C4-2B (cell line): ENCODE results near the gene USP50.

ENCODE experiments used
- H3K27ac ChIP-seq: fragments of 450-650 bp; 2 replicates; pipeline ENCODE4 v1.5.1; 2017
- ZFX ChIP-seq: fragments of 450-650 bp; IDR thresholded peaks from 2 replicates; pipeline ENCODE4 v1.6.1; 2017
- TF ChIP-seq, protein P1 (sequence below): fragments of 450-650 bp; conservative IDR thresholded peaks from 2 replicates; pipeline ENCODE4 v1.5.1; 2017; ENCODE audit warnings: mild to moderate bottlenecking

USP50 gene

DNA sequence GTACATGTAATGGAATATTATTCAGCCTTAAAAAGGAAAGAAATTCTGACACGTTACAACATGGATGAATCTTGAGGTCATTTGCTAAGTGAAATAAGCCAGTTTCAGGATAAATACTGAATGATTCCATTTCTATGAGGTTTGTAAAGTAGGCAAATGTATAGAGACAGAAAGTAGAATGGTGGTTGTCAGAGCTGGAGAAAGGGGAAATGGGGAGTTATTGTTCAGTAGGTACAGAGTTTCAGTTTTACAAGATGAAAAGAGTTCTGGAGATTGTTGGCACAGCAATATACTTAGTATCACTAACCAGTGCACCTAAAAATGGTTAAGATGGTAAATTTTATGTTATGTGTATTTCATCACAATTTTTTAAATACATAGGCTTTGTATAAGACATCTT lies 61.7 kb downstream of the USP50 start:
- H3K27ac ChIP-seq: no peak overlapping the region

DNA sequence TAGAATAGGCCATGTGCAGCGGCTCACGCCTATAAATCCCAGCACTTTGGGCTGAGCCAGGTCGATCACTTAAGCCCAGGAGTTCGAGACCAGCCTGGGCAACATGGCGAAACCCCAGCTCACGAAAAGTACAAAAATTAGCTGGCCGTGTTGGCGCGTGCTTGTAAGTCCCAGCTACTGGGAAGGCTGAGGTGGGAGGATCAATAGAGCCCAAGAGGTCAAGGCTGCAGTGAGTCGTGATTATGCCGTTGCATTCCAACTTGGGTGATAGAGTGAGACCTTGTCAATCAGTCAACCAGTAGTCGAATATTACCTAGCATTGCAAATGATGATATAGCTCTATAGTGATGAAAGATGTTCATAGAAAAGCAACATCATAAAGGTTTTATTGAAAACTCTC lies 70.3 kb downstream of the USP50 start:
- H3K27ac ChIP-seq: no peak overlapping the region
- no peak for TF ChIP-seq ZFX
- TF ChIP-seq, protein P1, sequence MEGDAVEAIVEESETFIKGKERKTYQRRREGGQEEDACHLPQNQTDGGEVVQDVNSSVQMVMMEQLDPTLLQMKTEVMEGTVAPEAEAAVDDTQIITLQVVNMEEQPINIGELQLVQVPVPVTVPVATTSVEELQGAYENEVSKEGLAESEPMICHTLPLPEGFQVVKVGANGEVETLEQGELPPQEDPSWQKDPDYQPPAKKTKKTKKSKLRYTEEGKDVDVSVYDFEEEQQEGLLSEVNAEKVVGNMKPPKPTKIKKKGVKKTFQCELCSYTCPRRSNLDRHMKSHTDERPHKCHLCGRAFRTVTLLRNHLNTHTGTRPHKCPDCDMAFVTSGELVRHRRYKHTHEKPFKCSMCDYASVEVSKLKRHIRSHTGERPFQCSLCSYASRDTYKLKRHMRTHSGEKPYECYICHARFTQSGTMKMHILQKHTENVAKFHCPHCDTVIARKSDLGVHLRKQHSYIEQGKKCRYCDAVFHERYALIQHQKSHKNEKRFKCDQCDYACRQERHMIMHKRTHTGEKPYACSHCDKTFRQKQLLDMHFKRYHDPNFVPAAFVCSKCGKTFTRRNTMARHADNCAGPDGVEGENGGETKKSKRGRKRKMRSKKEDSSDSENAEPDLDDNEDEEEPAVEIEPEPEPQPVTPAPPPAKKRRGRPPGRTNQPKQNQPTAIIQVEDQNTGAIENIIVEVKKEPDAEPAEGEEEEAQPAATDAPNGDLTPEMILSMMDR: no peak

More for the DNA sequence above, 61.7 kb downstream of the USP50 start:
- TF ChIP-seq, protein P1: no peak
- no peak for TF ChIP-seq ZFX

DNA sequence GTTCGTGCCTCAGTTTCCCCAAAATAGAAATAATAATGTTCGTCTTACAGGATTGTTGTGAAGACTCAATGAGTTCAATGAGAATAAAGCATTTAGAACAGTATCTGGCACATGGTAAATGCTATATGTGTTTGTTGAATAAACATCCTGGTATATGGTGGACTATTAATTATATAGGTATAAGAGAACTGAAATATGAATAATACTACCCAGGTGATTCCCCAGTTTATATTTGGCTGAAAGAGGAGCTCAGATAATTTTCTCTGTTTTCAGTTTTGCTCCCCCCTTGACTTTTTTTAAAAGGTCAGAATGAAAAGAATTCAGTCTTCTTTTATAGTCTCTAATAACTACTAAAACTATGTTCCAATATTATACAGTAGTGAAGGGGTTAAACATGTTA lies 75.4 kb downstream of the USP50 start:
- TF ChIP-seq, protein P1: no peak
- no peak for TF ChIP-seq ZFX
- H3K27ac ChIP-seq: no peak overlapping the region

DNA sequence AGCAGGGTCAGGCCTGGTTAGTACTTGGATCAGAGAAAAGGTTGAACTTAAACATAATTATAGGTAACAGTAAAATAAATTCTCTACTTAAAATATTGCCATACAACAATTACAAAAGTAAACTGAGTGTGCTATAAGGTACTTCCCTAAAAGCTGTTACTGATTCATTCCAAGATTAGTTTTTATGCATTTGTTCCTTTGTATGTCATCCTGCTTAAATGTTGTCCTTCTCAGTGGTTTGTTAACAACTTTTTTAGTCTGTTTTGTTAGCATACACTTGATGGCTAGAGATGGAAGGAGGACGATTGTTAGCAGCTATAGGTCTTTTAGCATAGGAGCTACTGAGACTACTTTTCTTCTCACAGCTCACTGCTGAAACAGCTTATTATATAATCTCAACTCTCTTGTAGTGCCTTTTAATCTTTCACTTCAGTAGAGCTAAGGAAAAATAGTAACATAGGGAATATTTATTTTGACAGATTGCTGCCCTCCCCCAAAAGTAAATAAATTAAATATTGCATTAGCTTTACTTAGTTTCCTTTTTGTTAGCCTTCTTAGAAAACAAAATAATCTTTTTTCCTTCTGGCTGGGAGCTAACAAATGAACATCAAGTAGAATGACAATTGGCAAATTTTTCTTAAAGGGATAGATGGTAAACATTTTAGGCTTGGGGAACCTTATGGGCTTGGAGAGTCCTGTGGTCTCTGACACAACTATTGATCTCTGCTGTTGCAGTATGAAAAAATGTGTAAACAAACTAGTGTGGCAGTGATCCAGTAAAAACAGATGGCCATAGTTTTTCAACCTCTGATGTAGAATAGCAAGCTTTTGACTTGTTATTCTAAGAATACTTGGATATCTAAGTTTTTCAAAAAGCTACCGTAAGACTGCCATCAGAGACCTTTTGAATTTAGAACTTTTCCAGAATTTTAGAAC lies 82.8 kb downstream of the USP50 start:
- no peak for TF ChIP-seq ZFX
- no peak overlapping the region for H3K27ac ChIP-seq

DNA sequence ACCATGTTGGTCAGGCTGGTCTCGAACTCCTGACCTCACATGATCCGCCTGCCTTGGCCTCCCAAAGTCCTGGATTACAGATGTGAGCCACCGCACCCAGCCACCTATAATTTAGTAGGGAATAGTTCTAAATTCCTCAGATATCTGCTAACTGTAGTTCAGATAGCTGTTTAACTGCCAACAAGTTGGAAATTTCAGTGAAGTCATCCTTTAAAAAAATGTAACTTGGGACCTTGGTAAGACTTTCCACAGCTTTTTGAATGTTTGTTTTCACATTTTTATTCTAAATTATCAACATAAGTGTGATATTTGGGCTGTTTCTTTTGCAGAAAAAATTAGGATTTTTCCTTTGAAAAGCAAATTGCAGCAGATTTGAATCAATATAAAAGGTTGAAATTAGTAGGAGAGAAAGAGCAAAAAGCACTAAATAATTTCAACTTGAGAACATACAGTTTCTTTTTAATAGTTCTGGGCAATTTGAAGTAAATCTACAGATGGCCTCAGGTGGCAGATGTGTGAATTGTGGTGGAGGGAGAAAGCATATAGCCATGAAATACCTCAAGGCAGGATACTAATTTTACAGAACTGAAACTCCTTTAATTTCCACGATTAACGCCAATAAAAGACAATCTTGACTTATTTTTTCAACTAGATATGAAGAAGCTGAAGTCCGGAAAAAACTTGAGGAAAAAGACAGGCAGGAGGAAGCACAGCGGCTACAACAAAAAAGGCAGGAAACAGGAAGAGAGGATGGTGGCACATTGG lies 87.9 kb downstream of the USP50 start:
- TF ChIP-seq, protein P1: no peak
- H3K27ac ChIP-seq: no peak overlapping the region

DNA sequence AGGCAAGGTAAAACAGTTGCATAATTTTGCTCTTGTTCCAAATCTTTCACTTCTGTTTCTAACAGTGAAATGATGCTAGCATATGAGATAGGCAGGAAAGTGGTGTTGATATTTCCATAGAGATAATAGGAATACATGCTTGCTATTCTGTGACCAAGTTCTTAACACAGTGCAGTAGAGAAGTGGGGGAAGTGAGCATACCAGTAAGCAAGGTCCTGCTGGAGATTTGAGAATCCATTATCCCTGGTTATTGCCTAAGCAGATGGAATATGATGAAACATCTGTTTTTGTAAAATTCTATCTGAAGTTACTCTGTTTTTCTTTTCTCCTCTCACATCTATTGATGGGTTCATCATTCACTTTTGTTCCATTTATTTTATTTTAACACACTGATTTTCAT lies 93.5 kb downstream of the USP50 start:
- TF ChIP-seq, protein P1: no peak
- TF ChIP-seq ZFX: no peak
- H3K27ac ChIP-seq: no peak overlapping the region
